Right ventricle myocardium superior (tissue), 1 donor: Measurements from ENCODE around the gene GLIPR1L2. TPM values are rescaled to one million over a fixed set of nuclear protein-coding genes. Genes with fewer than 3 reads are reported as not detected.
A peak's percentile ranks its signal among the peaks of the same experiment; 100 is the strongest.
"Not testable (repeated sequence)": the region's sequence is repeated elsewhere in the genome, so short reads cannot be mapped to it uniquely, and the experiment has no call there.

Experiments used
- ATAC-seq: fragments of 200-7000 bp; cut with Tn5 transposase; one replicate; pipeline ENCODE4 v1.9.1; 2020; ENCODE audit warnings: mild to moderate bottlenecking; ENCODE audit not compliant: poor library complexity
- DNase-seq: peaks from one replicate; pipeline ENCODE4 v3.0.0-alpha.2; 2020
- intact Hi-C: fragments of 100-400 bp; cut with DNase I; formaldehyde crosslinking; loops from one replicate; pipeline ENCODE4 v1.11.2; 2022
- long read RNA-seq: library from polyadenylated mRNA; unstranded; transcript quantifications from one replicate; pipeline ENCODE4 v2.0.0, GENCODE V29; 2021
- total RNA-seq: library from RNA; stranded (reverse); fragmentation: NEBNext Ultra II Directional; extraction: Animal tissue kit (Norgen Biotek cat#: 25700); gene quantifications from one replicate; pipeline ENCODE4 v1.2.1, GENCODE V29; 2021
- donor health status: DM: no; HTN: yes; CAD: no; lungs with severe emphysema.

GLIPR1L2 gene
- 2.4 TPM for total RNA-seq
- long read RNA-seq, partial matches to known transcripts: 0 of 2 reads
- long read RNA-seq, other reads (novel, unspliced or antisense): 1 of 2 reads

DNA sequence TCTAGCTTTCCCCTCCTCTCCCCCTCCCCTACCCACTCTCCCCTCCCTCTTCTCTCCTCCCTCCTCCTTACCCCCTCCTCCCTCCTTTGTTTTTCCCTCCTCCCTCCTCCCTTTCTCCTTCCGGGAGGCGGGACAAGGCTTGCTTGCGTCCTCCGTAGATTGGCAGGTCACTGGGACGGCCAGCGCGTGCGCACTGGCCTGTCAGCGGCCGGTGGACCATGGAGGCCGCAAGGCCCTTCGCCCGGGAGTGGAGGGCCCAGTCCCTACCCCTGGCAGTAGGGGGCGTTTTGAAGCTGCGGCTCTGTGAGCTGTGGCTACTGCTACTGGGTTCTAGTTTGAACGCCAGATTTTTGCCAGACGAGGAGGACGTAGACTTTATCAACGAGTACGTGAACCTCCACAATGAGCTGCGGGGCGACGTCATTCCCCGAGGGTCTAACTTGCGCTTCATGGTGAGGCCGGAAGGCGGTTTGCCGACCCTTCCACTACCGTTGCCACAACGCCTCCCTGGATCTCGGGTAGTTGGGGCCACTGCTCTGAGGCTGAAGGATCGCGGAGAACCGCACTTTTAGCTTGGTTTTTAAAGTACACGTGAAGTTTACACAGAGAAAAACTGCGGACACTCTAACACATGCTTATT, at the start of gene GLIPR1L2:
GLIPR1L2 (plus strand) TSS at position 191 of the 640 bp plus-strand sequence; CDS start at position 219, 28 bp downstream.
- DNase-seq: peak; percentile 97
- intact Hi-C loops: loop anchor here (10.0 kb wide), 1 partner anchor 56 kb away; the partner anchor contains the start of genes CAPS2 and GLIPR1L1

DNA sequence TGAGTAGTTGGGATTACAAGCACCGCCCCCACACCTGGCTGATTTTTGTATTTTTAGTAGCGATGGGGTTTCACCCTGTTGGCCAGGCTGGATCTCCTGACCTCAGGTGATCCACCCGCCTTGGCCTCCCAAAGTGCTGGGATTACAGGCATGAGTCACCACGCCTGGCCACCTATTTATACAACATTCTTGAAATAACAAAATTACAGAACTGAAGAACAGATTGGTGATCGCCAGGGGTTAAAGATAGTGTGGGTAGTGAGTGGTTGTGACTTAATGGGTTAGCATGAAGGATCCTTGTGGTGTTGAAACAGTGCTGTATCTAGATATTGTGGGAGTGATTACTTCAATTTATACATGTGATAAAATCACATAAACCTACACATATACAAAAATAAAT, 49.0 kb upstream of the GLIPR1L2 start:
- intact Hi-C loops: no loop called here
- no peak for DNase-seq
- no peak for ATAC-seq

More for the DNA sequence above, at the start of gene GLIPR1L2:
- ATAC-seq: peak; percentile 100

DNA sequence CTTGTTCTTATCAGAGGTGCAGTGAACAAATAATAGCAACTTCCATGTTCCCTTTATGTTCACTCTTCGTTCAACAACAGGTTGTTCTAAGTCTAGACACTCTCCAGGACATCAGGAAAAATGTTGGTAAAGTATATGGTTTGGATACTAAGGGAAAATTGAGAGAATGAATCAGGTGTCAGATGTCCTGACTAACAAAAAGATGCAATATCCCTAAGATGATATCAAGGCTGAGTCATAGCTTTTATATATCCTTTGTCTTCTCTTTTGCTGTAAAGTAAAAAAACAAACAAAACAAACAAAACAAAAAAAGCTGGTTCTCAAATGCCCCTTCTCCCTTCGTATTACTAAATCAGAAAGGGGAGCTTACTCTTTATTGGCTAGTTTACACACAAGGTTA, 45.4 kb upstream of the GLIPR1L2 start:
- no peak for ATAC-seq
- intact Hi-C loops: no loop called here
- no peak for DNase-seq

DNA sequence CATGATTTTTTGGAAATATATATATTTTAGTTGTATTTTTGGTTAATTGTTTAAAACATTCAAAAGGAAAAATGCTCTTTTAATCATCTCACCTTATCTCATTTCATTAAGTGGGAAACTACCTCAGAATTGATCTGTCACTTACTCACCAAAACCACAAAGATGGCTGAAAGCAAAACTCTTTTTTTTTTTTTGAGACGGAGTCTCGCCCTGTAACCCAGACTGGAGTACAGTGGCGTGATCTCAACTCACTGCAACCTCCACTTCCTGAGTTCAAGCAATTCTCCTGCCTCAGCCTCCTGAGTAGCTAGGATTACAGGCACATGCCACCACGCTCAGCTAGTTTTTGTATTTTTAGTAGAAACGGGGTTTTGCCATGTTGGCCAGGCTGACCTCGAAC, 44.7 kb upstream of the GLIPR1L2 start:
- intact Hi-C loops: not testable (repeated sequence)

DNA sequence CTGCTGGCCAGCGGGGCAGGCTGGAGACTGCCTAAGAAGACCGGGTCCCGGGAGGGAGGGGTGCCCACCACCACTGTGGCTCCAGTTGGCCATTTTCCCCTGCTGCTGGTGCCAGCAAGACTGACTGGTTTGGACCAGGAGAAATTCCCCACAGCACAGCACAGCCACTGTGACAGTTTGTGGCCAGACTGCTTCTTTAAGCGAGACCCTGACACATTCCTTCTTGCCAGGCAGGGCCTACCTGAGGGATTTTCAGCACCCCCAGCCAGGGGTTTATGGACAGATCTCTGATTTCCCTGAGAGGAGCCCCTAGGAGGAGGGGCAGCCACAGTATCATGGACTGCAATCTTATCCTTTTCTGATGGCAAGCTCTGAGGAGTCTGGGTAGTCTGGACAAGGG, 40.9 kb upstream of the GLIPR1L2 start:
- DNase-seq: no peak
- no peak for ATAC-seq
- intact Hi-C loops: no loop called here

More for the DNA sequence above, 44.7 kb upstream of the GLIPR1L2 start:
- not testable (repeated sequence) for ATAC-seq, DNase-seq

DNA sequence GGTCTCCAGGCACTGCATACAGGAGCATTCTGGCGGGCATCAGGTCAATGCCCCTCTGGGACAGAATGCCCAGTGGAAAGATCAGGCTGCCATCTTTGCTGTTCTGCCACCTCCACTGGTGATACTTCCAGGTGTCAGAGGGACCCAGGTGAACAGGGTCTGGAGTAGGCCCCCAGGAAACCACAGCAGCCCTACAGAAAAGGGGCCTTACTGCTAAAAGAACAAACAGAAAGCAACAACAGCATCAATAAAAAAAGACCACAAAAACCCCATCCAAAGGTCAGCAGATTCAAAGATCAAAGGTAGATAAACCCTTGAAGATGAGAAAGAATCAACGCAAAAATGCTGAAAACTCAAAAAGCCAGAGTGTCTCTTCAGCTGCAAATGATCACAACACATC, 40.5 kb upstream of the GLIPR1L2 start:
- no peak for ATAC-seq
- intact Hi-C loops: no loop called here
- DNase-seq: no peak

DNA sequence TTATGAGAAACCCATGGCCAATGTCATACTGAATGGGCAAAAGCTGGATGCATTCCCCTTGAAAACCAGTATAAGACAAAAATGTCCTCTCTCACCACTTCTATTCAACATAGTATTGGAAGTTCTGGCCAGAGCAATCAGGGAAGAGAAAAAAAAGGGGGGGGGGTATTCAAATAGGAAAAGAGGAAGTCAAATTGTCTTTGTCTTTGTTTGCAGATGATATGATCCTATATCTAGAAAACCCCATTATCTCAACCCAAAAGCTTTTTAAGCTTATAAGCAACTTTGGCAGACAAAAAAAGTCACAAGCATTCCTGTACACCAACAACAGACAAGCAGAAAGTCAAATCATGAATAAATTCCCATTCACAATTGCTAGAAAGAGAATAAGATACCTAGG, 36.9 kb upstream of the GLIPR1L2 start:
- intact Hi-C loops: no loop called here
- DNase-seq (no peak), ATAC-seq (no peak)

DNA sequence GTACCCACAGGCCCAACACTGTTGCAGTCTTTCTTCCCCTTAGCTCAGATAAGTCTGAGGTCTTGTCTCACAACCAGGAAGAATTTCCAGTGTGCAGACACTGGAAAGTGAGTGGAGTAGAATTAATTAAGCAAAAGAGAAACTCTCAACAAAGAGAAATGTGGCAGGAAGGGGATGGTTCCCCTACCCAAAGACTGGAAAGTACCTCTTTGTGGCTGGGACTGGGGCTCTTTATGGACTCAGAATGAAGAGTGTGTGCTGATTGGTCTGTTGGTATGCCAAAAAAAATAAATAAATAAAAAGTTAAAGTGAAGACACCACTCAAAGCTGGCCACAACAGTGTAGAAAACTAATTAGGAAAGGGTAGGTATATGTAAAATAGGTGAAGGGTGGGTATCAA, 30.0 kb upstream of the GLIPR1L2 start:
- intact Hi-C loops: no loop called here
- no peak for DNase-seq
- no peak for ATAC-seq

DNA sequence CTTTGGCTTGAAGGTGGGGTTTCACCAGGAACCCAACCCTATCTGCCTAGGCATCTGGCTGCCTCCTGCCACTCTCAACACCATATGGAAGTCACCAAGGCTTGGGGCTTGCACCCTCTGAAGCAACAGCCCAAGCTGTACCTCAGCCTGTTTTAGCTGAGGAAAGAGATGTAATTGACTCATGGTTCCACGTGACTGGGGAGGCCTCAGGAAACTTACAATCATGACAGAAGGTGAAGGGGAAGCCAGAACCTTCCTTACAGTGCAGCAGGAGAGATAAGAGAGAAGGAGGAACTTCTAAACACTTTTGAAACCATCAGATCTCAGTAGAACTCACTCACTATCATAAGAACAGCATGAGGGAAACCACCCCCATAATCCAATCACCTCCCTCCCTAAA, 29.5 kb upstream of the GLIPR1L2 start:
- ATAC-seq (no peak), DNase-seq (no peak)
- intact Hi-C loops: no loop called here

DNA sequence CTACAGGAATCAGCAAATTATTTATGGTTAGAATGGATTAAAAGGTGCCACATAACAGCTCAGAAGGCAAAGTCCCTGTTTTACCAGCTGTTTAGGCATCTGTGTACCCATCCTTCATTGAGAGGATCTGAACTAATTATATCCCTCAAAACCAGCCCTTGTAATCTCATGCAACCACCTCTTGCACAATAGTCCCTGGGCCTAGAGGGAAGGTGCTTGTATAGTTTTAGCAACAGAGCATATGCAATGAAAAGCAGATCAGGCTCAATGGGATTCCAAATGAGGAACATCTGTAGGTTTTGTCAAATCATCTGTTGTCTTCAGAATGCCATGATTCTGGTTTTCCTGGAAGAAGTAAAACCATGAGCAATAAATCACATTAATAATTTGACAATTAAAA, 26.0 kb upstream of the GLIPR1L2 start:
- DNase-seq: no peak
- ATAC-seq: peak; percentile 97
- intact Hi-C loops: no loop called here

DNA sequence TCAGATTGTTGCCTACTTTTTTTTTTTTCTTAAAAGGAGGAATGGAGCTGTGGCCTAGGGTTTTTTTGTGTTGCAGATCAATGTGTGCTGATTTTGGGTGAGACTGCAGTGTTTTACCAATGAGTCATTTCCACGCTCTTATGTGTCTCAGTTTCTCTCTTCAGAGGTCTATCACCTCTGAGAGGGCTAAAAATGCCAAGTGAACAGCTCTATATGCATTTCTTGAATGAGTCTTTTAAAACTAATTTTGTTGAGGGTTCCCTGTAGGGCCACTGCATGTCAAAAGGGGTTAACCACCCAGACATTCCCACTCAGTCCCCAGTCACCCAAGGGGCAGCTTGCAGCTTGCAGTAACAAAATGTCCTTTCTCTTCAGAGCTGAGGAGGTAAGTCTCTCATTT, 24.3 kb upstream of the GLIPR1L2 start:
- ATAC-seq (no peak), DNase-seq (no peak)
- intact Hi-C loops: no loop called here

DNA sequence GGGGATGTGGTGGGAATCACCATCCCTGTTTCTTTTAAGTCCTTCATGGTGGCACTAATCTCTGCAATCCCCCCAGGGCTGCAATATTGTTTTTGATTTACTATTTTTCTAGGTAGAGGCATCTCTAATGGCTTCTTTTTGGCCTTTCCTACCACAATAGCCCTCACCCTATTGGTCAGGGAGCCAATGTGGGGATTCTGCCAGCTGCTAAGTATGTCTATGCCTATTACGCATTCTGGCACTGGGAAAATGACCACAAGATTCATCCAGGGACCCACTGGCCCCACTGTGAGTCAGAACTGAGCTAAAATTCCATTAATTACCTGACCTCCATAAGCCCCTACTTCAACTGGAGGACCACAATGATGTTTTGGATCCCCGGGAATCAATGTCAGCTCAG, 15.9 kb upstream of the GLIPR1L2 start:
- no peak for DNase-seq
- intact Hi-C loops: no loop called here
- ATAC-seq: no peak

DNA sequence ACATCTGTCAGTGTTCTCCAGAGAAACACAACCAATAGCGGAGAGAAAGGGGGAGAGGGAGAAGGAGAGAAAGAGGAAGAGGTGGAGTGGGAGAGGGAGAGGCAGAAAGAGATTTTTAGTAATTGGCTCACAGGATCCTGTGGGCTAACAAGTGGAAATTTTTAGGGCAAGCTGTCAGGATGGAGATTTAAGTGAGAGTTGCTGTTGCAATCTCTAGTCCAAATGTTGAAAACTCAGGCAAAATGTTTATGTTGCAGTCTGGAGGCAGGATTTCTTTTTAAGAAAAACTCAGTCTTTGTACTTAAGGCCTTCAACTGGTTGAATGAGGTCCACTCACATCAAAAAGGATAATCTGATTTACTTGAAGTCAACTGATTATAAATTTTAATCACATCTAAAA, 12.5 kb upstream of the GLIPR1L2 start:
- no peak for DNase-seq
- intact Hi-C loops: no loop called here
- ATAC-seq: no peak

DNA sequence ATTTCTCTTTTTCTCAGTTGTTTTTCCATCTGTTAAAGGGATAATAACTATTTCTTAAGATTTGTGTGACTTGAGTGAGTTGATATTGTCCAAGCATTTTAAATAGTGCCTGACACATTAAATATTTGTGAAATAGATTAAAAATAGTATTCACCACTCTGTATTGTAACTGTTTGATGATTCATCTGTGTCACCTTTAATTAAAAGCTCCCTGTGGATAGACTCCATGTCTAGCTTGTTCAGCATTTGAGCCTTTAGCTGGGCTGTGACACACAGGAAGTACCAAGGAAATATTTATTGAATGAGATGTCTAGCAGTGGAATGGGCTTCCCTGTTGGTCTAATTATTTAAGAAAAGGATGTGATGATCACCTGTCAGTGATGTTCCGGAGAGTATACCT, 1.8 kb upstream of the GLIPR1L2 start:
- DNase-seq (no peak), ATAC-seq (no peak)
- intact Hi-C loops: no loop called here

DNA sequence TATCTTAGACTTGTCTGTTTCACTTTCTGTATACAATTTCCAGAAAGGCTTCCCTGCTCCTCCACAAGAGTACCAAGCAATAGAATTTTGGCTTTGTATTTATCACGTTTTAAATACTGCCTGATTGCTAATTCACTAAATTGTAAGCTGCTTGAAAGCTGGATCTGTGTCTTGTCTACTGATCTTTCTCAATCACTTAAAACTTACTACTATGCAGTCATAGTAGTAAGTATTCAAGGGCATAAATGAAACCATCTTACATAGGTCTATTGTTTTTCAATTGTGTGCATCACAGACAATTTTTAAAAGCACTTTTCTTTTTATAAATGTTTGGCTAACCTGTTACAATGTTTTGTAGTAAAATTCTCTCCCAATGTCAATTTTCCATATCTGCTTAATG, 1.2 kb upstream of the GLIPR1L2 start:
- ATAC-seq (no peak), DNase-seq (no peak)
- intact Hi-C loops: loop anchor here (10.0 kb wide), 1 partner anchor 55 kb away; the partner anchor contains the start of genes CAPS2 and GLIPR1L1

DNA sequence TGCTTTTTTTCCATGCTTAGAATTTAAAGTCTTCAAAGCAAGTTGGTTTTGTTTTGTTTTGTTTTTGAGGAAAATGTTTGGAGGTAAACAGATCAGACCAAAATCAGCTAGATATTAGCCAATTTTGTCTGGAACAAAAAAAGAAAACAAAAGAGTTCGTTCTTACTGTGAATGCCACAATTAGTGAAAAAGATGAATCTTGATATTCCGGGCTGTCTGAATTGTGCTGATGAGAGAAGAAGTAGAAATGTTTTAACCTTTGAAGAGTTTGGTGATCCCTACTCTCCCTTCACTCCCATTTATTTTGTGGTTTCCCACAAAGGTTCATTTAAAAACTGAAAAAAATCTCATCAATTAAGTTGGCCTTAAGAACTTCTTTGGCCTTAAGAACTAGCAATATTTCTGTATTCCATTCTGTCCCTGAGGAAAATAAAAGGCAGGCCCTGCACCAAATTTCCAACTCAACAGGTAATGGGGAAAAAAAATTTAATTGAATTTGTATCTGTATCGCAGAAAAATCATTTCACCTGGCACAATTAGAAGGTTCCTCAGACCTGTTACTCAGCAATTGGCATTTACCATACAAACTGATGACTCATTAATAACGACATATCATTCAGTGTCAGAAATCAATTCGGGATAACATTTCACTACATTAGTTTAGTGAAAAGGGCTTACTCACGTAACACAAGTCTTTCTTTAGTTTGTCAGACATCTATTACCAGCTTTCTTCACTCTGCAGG, 562 bp upstream of the GLIPR1L2 start:
- DNase-seq (no peak), ATAC-seq (no peak)
- intact Hi-C loops: loop anchor here (10.0 kb wide), 1 partner anchor 56 kb away; the partner anchor contains the start of genes CAPS2 and GLIPR1L1

DNA sequence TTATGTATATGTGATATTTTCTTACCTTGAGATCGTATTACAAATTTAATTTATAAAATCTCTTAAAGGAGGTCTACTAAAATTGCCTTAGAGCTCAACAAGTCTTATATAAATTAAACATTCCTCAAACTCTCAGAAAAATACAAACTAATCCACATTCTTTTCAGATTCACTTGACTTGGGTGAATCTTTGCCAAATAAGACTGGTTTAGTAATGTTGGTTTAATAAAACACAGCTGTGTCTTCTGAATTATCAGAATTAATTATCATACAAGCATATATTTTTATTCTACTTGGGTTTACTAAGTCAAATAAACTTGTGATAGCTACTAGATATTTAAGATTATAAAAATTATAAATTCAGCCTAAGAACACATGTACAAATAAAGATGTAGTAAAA, 13.3 kb downstream of the GLIPR1L2 start:
- intact Hi-C loops: no loop called here
- no peak for ATAC-seq

DNA sequence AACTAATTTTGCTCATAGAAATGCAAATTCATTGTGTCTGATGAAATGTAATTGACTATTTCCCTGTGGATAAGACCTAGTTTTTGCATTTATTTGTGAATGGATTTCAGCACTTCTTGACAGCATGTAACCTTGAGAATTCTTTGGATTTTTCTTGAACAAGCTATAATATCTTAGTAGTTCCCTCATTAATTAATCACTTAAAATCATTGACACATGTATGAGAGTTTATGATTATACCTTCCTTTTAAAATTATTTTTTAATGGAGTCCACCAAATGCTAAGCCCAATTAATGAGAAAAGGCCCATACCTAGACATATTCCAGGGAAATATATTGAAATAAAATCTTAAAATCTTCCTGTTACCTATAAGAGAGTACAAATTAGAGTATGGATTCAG, 16.8 kb downstream of the GLIPR1L2 start:
- intact Hi-C loops: no loop called here
- no peak for DNase-seq

More for the DNA sequence above, 13.3 kb downstream of the GLIPR1L2 start:
- no peak for DNase-seq

DNA sequence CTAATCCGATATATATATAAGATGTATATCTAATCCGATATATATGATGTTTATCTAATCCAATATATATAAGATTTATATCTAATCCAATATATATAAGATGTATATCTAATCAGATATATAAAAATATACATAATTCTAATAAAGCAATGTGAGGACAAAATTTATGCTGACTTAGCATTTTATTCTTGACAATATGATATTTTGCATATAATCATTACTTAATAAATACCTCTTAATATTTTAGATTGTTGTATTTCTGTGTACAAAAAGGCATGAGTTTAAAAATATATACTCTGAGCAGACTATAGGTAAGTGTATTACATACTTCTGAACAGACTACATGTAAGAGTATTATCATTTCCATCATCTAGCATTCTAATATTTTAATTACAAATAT, 18.9 kb downstream of the GLIPR1L2 start:
- no peak for DNase-seq
- ATAC-seq: no peak
- intact Hi-C loops: no loop called here

More for the DNA sequence above, 16.8 kb downstream of the GLIPR1L2 start:
- ATAC-seq: no peak

DNA sequence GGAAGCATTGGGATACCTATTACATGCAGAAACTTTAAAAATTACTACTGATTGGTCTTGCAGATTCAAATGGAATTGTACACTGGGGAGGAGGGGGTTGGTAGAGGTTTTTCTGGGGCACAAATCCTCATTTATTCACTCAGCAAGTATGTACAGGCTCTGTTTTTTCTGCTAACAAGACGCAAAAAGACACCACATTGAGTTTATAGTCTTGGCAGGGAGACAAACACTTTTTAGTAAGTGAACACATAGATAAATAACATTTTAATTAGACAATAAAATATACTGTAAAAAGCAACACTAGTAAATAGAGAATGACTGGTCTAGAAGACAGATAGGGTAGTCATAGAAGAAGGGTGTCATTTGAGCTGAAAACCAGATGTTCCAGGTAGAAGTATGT, 23.8 kb downstream of the GLIPR1L2 start:
- intact Hi-C loops: no loop called here
- DNase-seq: no peak
- ATAC-seq: no peak
